WTC11 (cell line): ENCODE results near the gene IST1. TPM values are rescaled to one million over a fixed set of nuclear protein-coding genes. Genes with fewer than 3 reads are reported as not detected.

Experiments used
- ATAC-seq: fragments of 200-7000 bp; cut with Tn5 transposase; 2 replicates; pipeline ENCODE4 v1.10.0; 2021; ENCODE audit warnings: mild to moderate bottlenecking, moderate library complexity
- CTCF ChIA-PET: fragments of 300-600 bp; sonication (Branson Sonifier 250); formaldehyde crosslinking; loops from one replicate; lab custom pipeline; 2021; ENCODE audit warnings: antibody characterized with exemption; lab: Charles Lee
- POLR2A ChIA-PET: fragments of 350-600 bp; sonication (Branson Sonifier 250); formaldehyde crosslinking; loops from one replicate; lab custom pipeline; 2021; ENCODE audit warnings: antibody characterized with exemption; lab: Charles Lee
- DNase-seq: peaks from one replicate; pipeline ENCODE4 v3.0.0; 2021; ENCODE audit warnings: low spot score
- H3K27ac Mint-ChIP-seq: 2 replicates; pipeline ENCODE4 v1.8.0; 2021; ENCODE audit warnings: mixed read lengths
- H3K27me3 Mint-ChIP-seq: 2 replicates; pipeline ENCODE4 v1.8.0; 2021; ENCODE audit warnings: low read depth, mild to moderate bottlenecking, moderate library complexity, mixed read lengths
- H3K36me3 Mint-ChIP-seq: 2 replicates; pipeline ENCODE4 v1.8.0; 2021; ENCODE audit warnings: mixed read lengths
- H3K4me1 Mint-ChIP-seq: 2 replicates; pipeline ENCODE4 v1.8.0; 2022; ENCODE audit warnings: mixed read lengths
- H3K4me3 Mint-ChIP-seq: 2 replicates; pipeline ENCODE4 v1.8.0; 2021; ENCODE audit warnings: mild to moderate bottlenecking, moderate library complexity, mixed read lengths
- H3K9me3 Mint-ChIP-seq: 2 replicates; pipeline ENCODE4 v1.8.0; 2021; ENCODE audit warnings: mixed read lengths
- ATF2 ChIP-seq: sonication (generic); formaldehyde crosslinking; IDR thresholded peaks from 2 replicates; pipeline ENCODE4 v1.8.1; 2022; ENCODE audit warnings: low read depth, missing genetic modification reagents, borderline replicate concordance
- IRF1 ChIP-seq: sonication (generic); formaldehyde crosslinking; IDR thresholded peaks from 2 replicates; pipeline ENCODE4 v1.8.0; 2023; ENCODE audit warnings: missing genetic modification reagents
- KAT7 ChIP-seq: sonication (generic); formaldehyde crosslinking; IDR thresholded peaks from 2 replicates; pipeline ENCODE4 v1.8.1; 2023; ENCODE audit warnings: missing genetic modification reagents, mild to moderate bottlenecking, borderline replicate concordance
- NFE2L1 ChIP-seq: sonication (generic); formaldehyde crosslinking; IDR thresholded peaks from 2 replicates; pipeline ENCODE4 v1.8.1; 2023; ENCODE audit warnings: missing genetic modification reagents
- NR3C1 ChIP-seq: sonication (generic); formaldehyde crosslinking; conservative IDR thresholded peaks from 2 replicates; pipeline ENCODE4 v1.8.1; 2023; ENCODE audit warnings: low read depth, mild to moderate bottlenecking, missing genetic modification reagents
- PRDM15 ChIP-seq: sonication (generic); formaldehyde crosslinking; IDR thresholded peaks from 2 replicates; pipeline ENCODE4 v1.8.0; 2022; ENCODE audit warnings: missing genetic modification reagents
- SOX15 ChIP-seq: fragments of 250-450 bp; sonication (Bioruptor Pico); IDR thresholded peaks from 2 replicates; pipeline ENCODE4 v1.9.0; 2021; ENCODE audit warnings: mild to moderate bottlenecking
- TP53 ChIP-seq: sonication (generic); formaldehyde crosslinking; IDR thresholded peaks from 2 replicates; pipeline ENCODE4 v1.8.1; 2023; ENCODE audit warnings: mild to moderate bottlenecking, missing genetic modification reagents
- ZNF219 ChIP-seq: sonication (generic); formaldehyde crosslinking; IDR thresholded peaks from 2 replicates; pipeline ENCODE4 v1.8.0; 2023; ENCODE audit warnings: missing genetic modification reagents, mild to moderate bottlenecking, borderline replicate concordance
- ZNF232 ChIP-seq: sonication (generic); formaldehyde crosslinking; IDR thresholded peaks from 2 replicates; pipeline ENCODE4 v1.8.0; 2022; ENCODE audit warnings: mild to moderate bottlenecking, missing genetic modification reagents
- ZNF263 ChIP-seq: sonication (generic); formaldehyde crosslinking; IDR thresholded peaks from 2 replicates; pipeline ENCODE4 v1.8.1; 2022; ENCODE audit warnings: low read depth, mild to moderate bottlenecking, moderate library complexity, missing genetic modification reagents
- ZNF281 ChIP-seq: sonication (generic); formaldehyde crosslinking; IDR thresholded peaks from 2 replicates; pipeline ENCODE4 v1.8.0; 2023; ENCODE audit warnings: mild to moderate bottlenecking, missing genetic modification reagents
- ZNF317 ChIP-seq: sonication (generic); formaldehyde crosslinking; IDR thresholded peaks from 2 replicates; pipeline ENCODE4 v1.8.1; 2023; ENCODE audit warnings: low read depth, mild to moderate bottlenecking, moderate library complexity, missing genetic modification reagents, borderline replicate concordance
- ZNF396 ChIP-seq: fragments of 250-450 bp; sonication (Bioruptor Pico); IDR thresholded peaks from 2 replicates; pipeline ENCODE4 v1.8.0; 2021; ENCODE audit warnings: mild to moderate bottlenecking, moderate library complexity, borderline replicate concordance
- ZNF425 ChIP-seq: fragments of 250-450 bp; sonication (Bioruptor Pico); conservative IDR thresholded peaks from 2 replicates; pipeline ENCODE4 v1.9.0; 2021; ENCODE audit warnings: mild to moderate bottlenecking
- ZNF532 ChIP-seq: fragments of 250-450 bp; sonication (Bioruptor Pico); IDR thresholded peaks from 2 replicates; pipeline ENCODE4 v1.9.0; 2021; ENCODE audit warnings: mild to moderate bottlenecking, borderline replicate concordance
- ZNF671 ChIP-seq: fragments of 250-450 bp; sonication (Bioruptor Pico); IDR thresholded peaks from 2 replicates; pipeline ENCODE4 v1.8.0; 2021; ENCODE audit warnings: mild to moderate bottlenecking
- total RNA-seq: library from RNA; stranded (reverse); gene quantifications from 3 replicates; pipeline ENCODE4 v1.2.3, GENCODE V29; 2021

IST1 gene
- total RNA-seq, 1 experiment from 2014 or later: 272 TPM

GRCh38 chr16:71971571-71971970 is 76.2 kb downstream of the IST1 start:
- H3K27me3 Mint-ChIP-seq: no peaks in the 10 kb centered on the region
- H3K27ac Mint-ChIP-seq: no peak overlapping the region
- H3K4me1 Mint-ChIP-seq: no peaks in the 10 kb centered on the region
- DNase-seq (no peak), ATAC-seq (no peak)
- no peaks in the 10 kb centered on the region for H3K36me3 Mint-ChIP-seq
- POLR2A ChIA-PET: no interaction called here
- TF ChIP-seq ZNF232 (no peak), ZNF219 (CRISPR knock-in tag) (no peak), ZNF263 (CRISPR knock-in tag) (no peak), ZNF425 (no peak), PRDM15 (CRISPR knock-in tag) (no peak), KAT7 (CRISPR knock-in tag) (no peak), TP53 (no peak), ZNF317 (CRISPR knock-in tag) (no peak), NFE2L1 (no peak), ZNF532 (no peak), IRF1 (CRISPR knock-in tag) (no peak), ZNF396 (CRISPR knock-in tag) (no peak), NR3C1 (CRISPR knock-in tag) (no peak), SOX15 (no peak), ATF2 (no peak), ZNF671 (CRISPR knock-in tag) (no peak), ZNF281 (CRISPR knock-in tag) (no peak)
- H3K4me3 Mint-ChIP-seq: no peak overlapping the region
- no peaks in the 10 kb centered on the region for H3K9me3 Mint-ChIP-seq
- CTCF ChIA-PET: interaction anchor here (1.0 to 2.6 kb wide), 2 partner anchors 10 to 394 kb away, joined by 3 to 15 read pairs; partner anchors contain the start of gene TAT
